ENCODE data around the gene UNC80.

GRCh38 chr2:209817844-209818271, 46.2 kb downstream of the UNC80 start:
- TF ChIP-seq CTCF (IDR thresholded peaks at IDR 0.05) (no peak), POLR2A (IDR thresholded peaks at IDR 0.05) (no peak)

Measured in adrenal gland (tissue), 5 donors.